ENCODE data around the gene EHBP1.

The EHBP1 gene

DNA sequence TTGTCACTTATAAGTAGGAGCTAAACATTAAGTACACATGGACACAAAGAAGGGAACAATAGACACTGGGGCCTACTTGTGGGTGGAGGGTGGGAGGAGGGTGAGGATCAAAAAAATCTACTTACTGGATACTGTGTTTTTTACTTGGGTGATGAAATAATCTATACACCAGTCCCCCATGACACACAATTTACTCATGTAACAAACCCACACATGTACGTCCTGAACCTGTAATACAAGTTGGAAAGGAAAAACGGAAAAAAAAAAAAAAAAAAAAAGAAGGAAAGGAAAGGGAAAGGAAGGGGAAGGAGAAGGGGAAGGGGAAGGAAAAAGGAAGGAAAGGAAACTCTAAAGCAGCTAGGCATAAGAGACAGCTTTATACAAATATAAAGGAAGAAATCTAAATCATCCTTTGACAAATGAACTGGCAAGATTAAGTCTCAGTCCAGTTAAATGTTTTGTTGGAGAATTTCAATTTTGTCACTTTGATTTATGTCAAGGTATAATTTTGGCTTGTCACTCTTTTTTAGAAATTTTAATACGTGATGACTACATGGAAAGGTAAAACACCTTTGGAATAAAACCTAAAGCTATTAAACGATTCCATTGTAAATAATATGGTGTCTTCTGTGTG is 175.8 kb downstream of the EHBP1 start:
- DNase-seq: no peak
- H3K27ac Mint-ChIP-seq: no peak overlapping the region
- no peak overlapping the region for H3K4me3 Mint-ChIP-seq
- no peaks in the 10 kb centered on the region for H3K27me3 Mint-ChIP-seq (ENCODE audit: low read depth, poor library complexity)
- H3K9me3 Mint-ChIP-seq: peaks cover 42% of the 10 kb centered on the region
- H3K36me3 Mint-ChIP-seq (ENCODE audit: low read depth): peaks cover 57% of the 10 kb centered on the region
- TF ChIP-seq CTCF (IDR thresholded peaks at IDR 0.05): no peak
- H3K4me1 Mint-ChIP-seq: no peaks in the 10 kb centered on the region

- H3K4me1 Mint-ChIP-seq: no peaks in the 10 kb centered on the region
- DNase-seq: no peak
- peaks cover 19% of the 10 kb centered on the region for H3K9me3 Mint-ChIP-seq
- no peak overlapping the region for H3K4me3 Mint-ChIP-seq
- no peak for TF ChIP-seq CTCF (IDR thresholded peaks at IDR 0.05)
- peaks cover 35% of the 10 kb centered on the region for H3K36me3 Mint-ChIP-seq (ENCODE audit: low read depth)
- no peaks in the 10 kb centered on the region for H3K27me3 Mint-ChIP-seq (ENCODE audit: low read depth, poor library complexity)
- no peak overlapping the region for H3K27ac Mint-ChIP-seq
These were observed 178.1 kb downstream of the EHBP1 start for GRCh38 chr2:62883629-62884028.

- Mint-ChIP-seq H3K27me3 (ENCODE audit: low read depth, poor library complexity) (no peaks in the 10 kb centered on the region), H3K27ac (no peak overlapping the region), H3K9me3 (peaks cover 17% of the 10 kb centered on the region), H3K4me3 (no peak overlapping the region), H3K36me3 (ENCODE audit: low read depth) (peaks cover 34% of the 10 kb centered on the region), H3K4me1 (no peaks in the 10 kb centered on the region)
- no peak for DNase-seq
- TF ChIP-seq CTCF (IDR thresholded peaks at IDR 0.05): no peak
These were observed 178.6 kb downstream of the EHBP1 start for GRCh38 chr2:62884086-62884485.

- H3K27ac Mint-ChIP-seq: no peak overlapping the region
- H3K36me3 Mint-ChIP-seq (ENCODE audit: low read depth): peaks cover 33% of the 10 kb centered on the region
- no peak for DNase-seq
- peaks cover 12% of the 10 kb centered on the region for H3K9me3 Mint-ChIP-seq
- no peaks in the 10 kb centered on the region for H3K4me1 Mint-ChIP-seq
- H3K27me3 Mint-ChIP-seq (ENCODE audit: low read depth, poor library complexity): no peaks in the 10 kb centered on the region
- H3K4me3 Mint-ChIP-seq: no peak overlapping the region
- no peak for TF ChIP-seq CTCF (IDR thresholded peaks at IDR 0.05)
These were observed 179.0 kb downstream of the EHBP1 start for GRCh38 chr2:62884514-62884913.

- Mint-ChIP-seq H3K27me3 (ENCODE audit: low read depth, poor library complexity) (no peaks in the 10 kb centered on the region), H3K27ac (no peak overlapping the region), H3K9me3 (no peaks in the 10 kb centered on the region), H3K4me3 (no peak overlapping the region), H3K36me3 (ENCODE audit: low read depth) (no peaks in the 10 kb centered on the region), H3K4me1 (no peaks in the 10 kb centered on the region)
- TF ChIP-seq CTCF (IDR thresholded peaks at IDR 0.05): no peak
- no peak for DNase-seq
These were observed 189.6 kb downstream of the EHBP1 start for GRCh38 chr2:62894966-62895631.

GRCh38 chr2:62895632-62896009 is 190.1 kb downstream of the EHBP1 start:
- no peaks in the 10 kb centered on the region for H3K36me3 Mint-ChIP-seq (ENCODE audit: low read depth)
- DNase-seq: no peak
- H3K4me1 Mint-ChIP-seq: no peaks in the 10 kb centered on the region
- no peaks in the 10 kb centered on the region for H3K27me3 Mint-ChIP-seq (ENCODE audit: low read depth, poor library complexity)
- TF ChIP-seq CTCF (IDR thresholded peaks at IDR 0.05): no peak
- H3K27ac Mint-ChIP-seq: no peak overlapping the region
- no peak overlapping the region for H3K4me3 Mint-ChIP-seq
- no peaks in the 10 kb centered on the region for H3K9me3 Mint-ChIP-seq
